Hepatocyte (in vitro differentiated cells): ENCODE results near the gene IL12RB2.

ENCODE experiments used
- EZH2 ChIP-seq: fragments of 200-600 bp; sonication (generic); IDR thresholded peaks from 2 replicates; pipeline ENCODE4 v1.6.1; 2016; ENCODE audit warnings: antibody characterized with exemption, mild to moderate bottlenecking, borderline replicate concordance
- TF ChIP-seq, protein P1 (sequence below): fragments of 200-600 bp; sonication (generic); IDR thresholded peaks from 2 replicates; pipeline ENCODE4 v1.5.1; 2016; ENCODE audit warnings: antibody characterized with exemption, mild to moderate bottlenecking; ENCODE audit not compliant: poor library complexity

DNA sequence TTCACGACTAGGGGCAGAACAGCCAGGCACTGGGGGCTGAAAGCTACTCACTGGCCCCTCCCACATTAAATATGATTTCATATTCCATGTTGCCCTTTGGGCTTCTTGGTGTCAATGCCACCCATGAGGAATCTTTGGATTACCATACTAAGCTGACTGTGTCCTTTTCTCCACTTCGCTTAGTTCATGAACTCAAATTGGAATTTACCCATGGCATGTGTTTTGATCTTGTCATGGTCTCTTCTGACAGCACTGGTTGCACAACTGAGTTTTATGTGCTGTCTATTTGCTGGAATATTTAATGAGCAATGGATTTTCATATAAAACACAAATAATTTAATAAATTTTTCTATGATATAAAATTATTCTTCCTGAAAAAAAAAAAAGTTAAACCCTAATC is 63.4 kb downstream of the IL12RB2 start:
- TF ChIP-seq, protein P1, sequence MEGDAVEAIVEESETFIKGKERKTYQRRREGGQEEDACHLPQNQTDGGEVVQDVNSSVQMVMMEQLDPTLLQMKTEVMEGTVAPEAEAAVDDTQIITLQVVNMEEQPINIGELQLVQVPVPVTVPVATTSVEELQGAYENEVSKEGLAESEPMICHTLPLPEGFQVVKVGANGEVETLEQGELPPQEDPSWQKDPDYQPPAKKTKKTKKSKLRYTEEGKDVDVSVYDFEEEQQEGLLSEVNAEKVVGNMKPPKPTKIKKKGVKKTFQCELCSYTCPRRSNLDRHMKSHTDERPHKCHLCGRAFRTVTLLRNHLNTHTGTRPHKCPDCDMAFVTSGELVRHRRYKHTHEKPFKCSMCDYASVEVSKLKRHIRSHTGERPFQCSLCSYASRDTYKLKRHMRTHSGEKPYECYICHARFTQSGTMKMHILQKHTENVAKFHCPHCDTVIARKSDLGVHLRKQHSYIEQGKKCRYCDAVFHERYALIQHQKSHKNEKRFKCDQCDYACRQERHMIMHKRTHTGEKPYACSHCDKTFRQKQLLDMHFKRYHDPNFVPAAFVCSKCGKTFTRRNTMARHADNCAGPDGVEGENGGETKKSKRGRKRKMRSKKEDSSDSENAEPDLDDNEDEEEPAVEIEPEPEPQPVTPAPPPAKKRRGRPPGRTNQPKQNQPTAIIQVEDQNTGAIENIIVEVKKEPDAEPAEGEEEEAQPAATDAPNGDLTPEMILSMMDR = no peak
- TF ChIP-seq EZH2 = no peak
